ENCODE measurements around the gene CTBP2. TPM values are rescaled to one million over a fixed set of nuclear protein-coding genes. Genes with fewer than 3 reads are reported as not detected.

Gene CTBP2
- polyA plus RNA-seq, 1 donor (not counting 4 experiments of a cell fraction or from before 2014, with no cell fraction given): 76.0 TPM

GRCh38 chr10:125006188-125006680, 154.1 kb downstream of the CTBP2 start:
- dilution Hi-C loops (cut with MboI; ENCODE audit: extremely low pct_ligation_motif_present, low sequenced_read_pairs): no loop called here
- Histone ChIP-seq H3K27ac (ENCODE audit: control insufficient read depth, insufficient read depth, low read length) (no peak overlapping the region), H3K4me3 (ENCODE audit: control insufficient read depth in 2 of 3, extremely low read depth in 1 of 3, insufficient read depth in 2 of 3, low read depth in 1 of 3, low read length in 3 of 3) (no peak overlapping the region), H3K36me3 (ENCODE audit: control insufficient read depth in 2 of 2, extremely low read depth in 1 of 2, insufficient read depth in 2 of 2, low read length in 2 of 2) (peaks cover 27 to 30% of the 10 kb centered on the region in 2 experiments), H3K9ac (ENCODE audit: control insufficient read depth, extremely low read depth, insufficient read depth, low read length) (no peak overlapping the region), H4K20me1 (ENCODE audit: control insufficient read depth, extremely low read depth, insufficient read depth, low read length) (peaks cover 10% of the 10 kb centered on the region), H2AFZ (ENCODE audit: control insufficient read depth, low read length) (no peak overlapping the region), H3K4me1 (ENCODE audit: control insufficient read depth, extremely low read depth, insufficient read depth, low read length) (peaks cover 22% of the 10 kb centered on the region), H3K9me3 (ENCODE audit: control insufficient read depth, low read depth, low read length) (no peaks in the 10 kb centered on the region), H3K27me3 (ENCODE audit: control insufficient read depth, extremely low read depth, insufficient read depth, low read length) (no peaks in the 10 kb centered on the region), H3K4me2 (ENCODE audit: control insufficient read depth, extremely low read depth, insufficient read depth, low read depth, low read length) (no peak overlapping the region), H3K9me1 (ENCODE audit: control insufficient read depth, extremely low read depth, insufficient read depth, low read length) (peaks cover 3% of the 10 kb centered on the region), H3K79me2 (ENCODE audit: control insufficient read depth, insufficient read depth, low read length) (peaks cover 64% of the 10 kb centered on the region)
- DNase-seq (ENCODE audit: low read depth, low spot score) (no peak), FAIRE-seq (no peak)
- TF ChIP-seq EZH2 (IDR thresholded peaks at IDR 0.05; ENCODE audit: low read length) (no peak), CTCF (optimal IDR thresholded peaks at IDR 0.05 in 1 of 3, IDR thresholded peaks at IDR 0.05 in 1 of 3, conservative IDR thresholded peaks at IDR 0.05 in 1 of 3; ENCODE audit: extremely low read depth in 1 of 3, insufficient read depth in 2 of 3, low read length in 3 of 3) (no peak)

DNA sequence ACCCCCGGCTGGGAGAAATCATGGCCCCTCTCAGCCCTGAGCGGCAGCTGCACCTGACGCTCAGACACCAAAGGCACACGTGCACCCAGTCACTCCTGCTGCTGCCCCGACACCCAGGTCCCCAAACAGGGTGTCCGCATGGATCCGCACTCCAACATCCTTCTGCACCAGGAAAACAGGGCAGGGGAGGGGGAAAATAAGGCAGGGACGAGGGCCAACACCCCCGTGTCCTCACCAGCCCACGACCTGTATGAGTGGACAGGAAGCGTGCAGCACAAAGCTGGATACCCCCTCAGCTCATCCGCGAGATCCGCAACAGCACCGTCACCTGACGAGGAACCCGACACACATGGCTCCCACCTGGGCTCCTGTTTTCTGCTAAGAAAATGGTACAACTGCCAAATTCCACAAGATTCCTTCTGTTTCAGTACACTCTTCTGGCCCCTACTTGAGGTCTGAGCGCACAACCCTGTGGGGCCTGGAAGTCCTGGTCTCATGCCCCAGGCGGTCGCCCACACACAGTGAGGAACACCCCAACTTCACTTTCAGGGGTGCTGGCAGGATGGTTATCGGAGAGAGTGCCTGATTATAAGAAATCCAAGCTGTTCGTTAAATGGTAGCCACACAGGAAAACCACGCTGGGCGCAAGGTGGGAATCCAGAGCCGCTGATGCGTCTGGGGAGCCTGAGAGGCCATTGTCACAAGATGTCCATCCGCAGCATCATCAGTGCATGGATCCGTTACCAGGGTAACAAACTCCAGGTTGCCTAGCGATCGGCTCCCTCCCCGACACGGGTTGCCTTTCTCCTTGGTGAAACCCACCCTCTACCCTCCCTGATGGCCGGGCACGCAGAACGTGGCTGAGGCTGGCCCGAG, 154.8 kb downstream of the CTBP2 start:
- no peak overlapping the region for H3K27ac ChIP-seq (ENCODE audit: control insufficient read depth, insufficient read depth, low read length)
- no peaks in the 10 kb centered on the region for H3K9me3 ChIP-seq (ENCODE audit: control insufficient read depth, low read depth, low read length)
- H3K79me2 ChIP-seq (ENCODE audit: control insufficient read depth, insufficient read depth, low read length): peaks cover 58% of the 10 kb centered on the region
- FAIRE-seq: no peak
- H3K4me3 ChIP-seq (ENCODE audit: control insufficient read depth in 2 of 3, extremely low read depth in 1 of 3, insufficient read depth in 2 of 3, low read depth in 1 of 3, low read length in 3 of 3): no peak overlapping the region
- H3K9ac ChIP-seq (ENCODE audit: control insufficient read depth, extremely low read depth, insufficient read depth, low read length): no peak overlapping the region
- peaks cover 22% of the 10 kb centered on the region for H3K4me1 ChIP-seq (ENCODE audit: control insufficient read depth, extremely low read depth, insufficient read depth, low read length)
- no peak overlapping the region for H3K4me2 ChIP-seq (ENCODE audit: control insufficient read depth, extremely low read depth, insufficient read depth, low read depth, low read length)
- peaks cover 33% of the 10 kb centered on the region in 2 experiments for H3K36me3 ChIP-seq (ENCODE audit: control insufficient read depth in 2 of 2, extremely low read depth in 1 of 2, insufficient read depth in 2 of 2, low read length in 2 of 2)
- dilution Hi-C loops (cut with MboI; ENCODE audit: extremely low pct_ligation_motif_present, low sequenced_read_pairs): no loop called here
- peaks cover 7% of the 10 kb centered on the region for H4K20me1 ChIP-seq (ENCODE audit: control insufficient read depth, extremely low read depth, insufficient read depth, low read length)
- H3K9me1 ChIP-seq (ENCODE audit: control insufficient read depth, extremely low read depth, insufficient read depth, low read length): no peaks in the 10 kb centered on the region
- H3K27me3 ChIP-seq (ENCODE audit: control insufficient read depth, extremely low read depth, insufficient read depth, low read length): no peaks in the 10 kb centered on the region
- H2AFZ ChIP-seq (ENCODE audit: control insufficient read depth, low read length): no peak overlapping the region
- no peak for DNase-seq (ENCODE audit: low read depth, low spot score)
- TF ChIP-seq CTCF (optimal IDR thresholded peaks at IDR 0.05 in 1 of 3, IDR thresholded peaks at IDR 0.05 in 1 of 3, conservative IDR thresholded peaks at IDR 0.05 in 1 of 3; ENCODE audit: extremely low read depth in 1 of 3, insufficient read depth in 2 of 3, low read length in 3 of 3) (no peak), EZH2 (IDR thresholded peaks at IDR 0.05; ENCODE audit: low read length) (no peak)

Measured in keratinocyte (primary cell).